CD14-positive monocyte (primary cell): ENCODE data around the gene MAGEF1. TPM values are rescaled to one million over a fixed set of nuclear protein-coding genes. Genes with fewer than 3 reads are reported as not detected.

Source experiments
- DNase-seq, 3 donors: peaks; one replicate each; pipeline ENCODE4 v3.0.0-alpha.2; 2011 to 2022
- H2AFZ ChIP-seq: 2 replicates; pipeline ENCODE4 v1.6.0; 2012; ENCODE audit warnings: mild to moderate bottlenecking, low read depth, low read length, inconsistent platforms; ENCODE audit not compliant: insufficient read depth, poor library complexity, severe bottlenecking
- H3K27ac ChIP-seq, 2 donors: 1 replicate in 1 of 2; 2 replicates in 1 of 2; pipeline ENCODE4 v1.5.1; 2012 to 2013; ENCODE audit warnings: low read length in 2 of 2, control low read depth in 1 of 2, inconsistent platforms in 1 of 2, low read depth in 1 of 2, mild to moderate bottlenecking in 1 of 2
- H3K27me3 ChIP-seq, 2 donors: one replicate each; pipeline versions ENCODE4 v1.6.0 to v1.6.1; 2011 to 2013; ENCODE audit warnings: low read length in 2 of 2; ENCODE audit not compliant: control insufficient read depth in 2 of 2, insufficient read depth in 2 of 2
- H3K36me3 ChIP-seq, 2 donors: replicated peaks in 1 of 2; 1 replicate in 1 of 2; 2 replicates in 1 of 2; pipeline versions ENCODE4 v1.5.1 to v1.6.1; 2012 to 2013; ENCODE audit warnings: low read length in 2 of 2, control low read depth in 1 of 2, inconsistent platforms in 1 of 2, mild to moderate bottlenecking in 1 of 2; ENCODE audit not compliant: insufficient read depth in 2 of 2, control insufficient read depth in 1 of 2
- H3K4me1 ChIP-seq, 2 donors: 1 replicate in 1 of 2; 2 replicates in 1 of 2; pipeline versions ENCODE4 v1.5.1 to v1.6.1; 2012 to 2013; ENCODE audit warnings: low read length in 2 of 2, control low read depth in 1 of 2, inconsistent platforms in 1 of 2, mild to moderate bottlenecking in 1 of 2, moderate library complexity in 1 of 2; ENCODE audit not compliant: insufficient read depth in 2 of 2, control insufficient read depth in 1 of 2
- H3K4me2 ChIP-seq: replicated peaks from 2 replicates; pipeline ENCODE3; 2012; ENCODE audit warnings: low read length, moderate library complexity, mild to moderate bottlenecking; ENCODE audit not compliant: poor library complexity, severe bottlenecking; ENCODE audit errors: extremely low read depth
- H3K4me3 ChIP-seq, 3 experiments: fragments of 200-600 bp in 1 of 3; sonication (generic) in 1 of 3; replicated peaks in 1 of 3; 1 replicate in 2 of 3; 2 replicates in 1 of 3; pipeline ENCODE4 v1.5.1; 2011 to 2013; ENCODE audit warnings: low read length in 3 of 3, mild to moderate bottlenecking in 3 of 3, control low read depth in 2 of 3, low read depth in 2 of 3, inconsistent platforms in 1 of 3, moderate library complexity in 1 of 3
- H3K79me2 ChIP-seq: 2 replicates; pipeline ENCODE4 v1.6.0; 2012; ENCODE audit warnings: mild to moderate bottlenecking, control low read depth, inconsistent platforms, low read length, moderate library complexity; ENCODE audit not compliant: insufficient read depth
- H3K9ac ChIP-seq: 2 replicates; pipeline ENCODE4 v1.6.0; 2017; ENCODE audit warnings: low read length, mild to moderate bottlenecking; ENCODE audit not compliant: insufficient read depth, poor library complexity, severe bottlenecking
- H3K9me3 ChIP-seq, 2 donors: replicated peaks in 1 of 2; 1 replicate in 1 of 2; 2 replicates in 1 of 2; pipeline versions ENCODE4 v1.5.1 to v1.6.1; 2012 to 2013; ENCODE audit warnings: low read length in 2 of 2, control low read depth in 1 of 2; ENCODE audit not compliant: control insufficient read depth in 1 of 2, insufficient read depth in 1 of 2
- H4K20me1 ChIP-seq: 2 replicates; pipeline ENCODE4 v1.6.0; 2012; ENCODE audit warnings: mild to moderate bottlenecking, low read length, control low read depth, moderate library complexity; ENCODE audit not compliant: insufficient read depth
- H3K27ac Mint-ChIP-seq, 7 donors: one replicate each; pipeline ENCODE4 v1.8.0; 2020; ENCODE audit warnings: mild to moderate bottlenecking in 7 of 7, mixed read lengths in 7 of 7, moderate library complexity in 6 of 7, inconsistent platforms in 2 of 7
- H3K27me3 Mint-ChIP-seq, 3 donors: one replicate each; pipeline ENCODE4 v1.8.0; 2021 to 2022; ENCODE audit warnings: low read depth in 3 of 3, mild to moderate bottlenecking in 3 of 3, mixed read lengths in 3 of 3, moderate library complexity in 3 of 3, inconsistent platforms in 1 of 3
- H3K36me3 Mint-ChIP-seq, 2 donors: one replicate each; pipeline ENCODE4 v1.8.0; 2020; ENCODE audit warnings: mixed read lengths in 2 of 2, inconsistent platforms in 1 of 2, mild to moderate bottlenecking in 1 of 2
- H3K4me1 Mint-ChIP-seq: one replicate; pipeline ENCODE4 v1.8.0; 2020; ENCODE audit warnings: mild to moderate bottlenecking, mixed read lengths
- H3K4me3 Mint-ChIP-seq, 2 donors: one replicate each; pipeline ENCODE4 v1.8.0; 2020; ENCODE audit warnings: mild to moderate bottlenecking in 2 of 2, mixed read lengths in 2 of 2, moderate library complexity in 1 of 2
- H3K9me3 Mint-ChIP-seq, 7 donors: one replicate each; pipeline ENCODE4 v1.8.0; 2020 to 2022; ENCODE audit warnings: mixed read lengths in 7 of 7, mild to moderate bottlenecking in 6 of 7, moderate library complexity in 6 of 7, inconsistent platforms in 2 of 7
- WGBS: methylation state at CpG from one replicate; pipeline ENCODE4 v1.1.5; 2013; ENCODE audit warnings: missing lambda C conversion rate; ENCODE audit not compliant: insufficient coverage; 5-methylcytosine and 5-hydroxymethylcytosine counted together
- intact Hi-C, 2 donors: fragments of 100-400 bp; cut with micrococcal nuclease; formaldehyde crosslinking; loops; one replicate each; pipeline versions ENCODE4 v1.15.0 to v1.15.1; 2023
- polyA plus RNA-seq, 3 donors: library from polyadenylated mRNA; depleted of rRNA in 1 of 3; unstranded in 2 of 3; stranded (reverse) in 1 of 3; fragments of 300-500 nt in 2 of 3; fragments of >200 nt in 1 of 3; fragmentation: Illumina TruSeq in 2 of 3; gene quantifications; 1 replicate in 2 of 3; 2 replicates in 1 of 3; pipeline ENCODE4 v1.2.3, GENCODE V29; 2012 to 2021
- TF ChIP-seq, protein P1 (sequence below): fragments of 200-600 bp; IDR thresholded peaks from one replicate; pipeline ENCODE4 v1.8.0; 2022; ENCODE audit warnings: antibody characterized with exemption, mild to moderate bottlenecking

MAGEF1 gene
- polyA plus RNA-seq, 3 donors = 1.7 to 14.8 (median 12.2) TPM

DNA sequence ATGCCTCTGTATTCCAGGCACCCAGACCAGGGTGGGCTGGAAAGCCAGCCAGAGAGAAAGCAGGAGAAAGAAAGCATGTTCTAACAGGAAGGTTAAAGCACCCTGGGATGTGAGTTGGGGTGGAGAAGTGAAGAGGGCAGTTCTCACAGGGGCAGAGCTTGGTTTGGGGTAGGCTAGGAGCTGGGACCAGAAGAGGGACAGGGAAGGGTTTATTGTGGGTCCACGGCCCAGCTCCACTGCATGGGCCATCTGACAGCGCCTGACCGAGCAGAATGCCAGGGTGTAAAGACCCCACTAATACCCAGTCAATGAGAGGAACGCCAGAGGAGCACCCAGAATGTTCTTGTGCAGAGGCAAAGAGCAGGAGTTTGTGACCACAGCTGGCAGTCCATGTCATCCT, 27.1 kb upstream of the MAGEF1 start:
- no peaks in the 10 kb centered on the region for H3K9me3 ChIP-seq
- no peak overlapping the region for H3K4me3 ChIP-seq
- H3K9ac ChIP-seq = no peak overlapping the region
- no peaks in the 10 kb centered on the region for H4K20me1 ChIP-seq
- H3K4me2 ChIP-seq = no peak overlapping the region
- no peaks in the 10 kb centered on the region for H3K36me3 ChIP-seq
- Mint-ChIP-seq H3K27ac (no peak overlapping the region), H3K27me3 (peaks cover 2 to 9% (median 6%) of the 10 kb centered on the region in 3 donors), H3K36me3 (no peaks in the 10 kb centered on the region), H3K4me1 (peaks cover 14% of the 10 kb centered on the region), H3K4me3 (no peak overlapping the region), H3K9me3 (no peaks in the 10 kb centered on the region)
- intact Hi-C loops = no loop called here
- H3K79me2 ChIP-seq = no peaks in the 10 kb centered on the region
- no peak overlapping the region for H3K27ac ChIP-seq
- peaks cover 10 to 21% of the 10 kb centered on the region in 2 donors for H3K4me1 ChIP-seq
- TF ChIP-seq, protein P1, sequence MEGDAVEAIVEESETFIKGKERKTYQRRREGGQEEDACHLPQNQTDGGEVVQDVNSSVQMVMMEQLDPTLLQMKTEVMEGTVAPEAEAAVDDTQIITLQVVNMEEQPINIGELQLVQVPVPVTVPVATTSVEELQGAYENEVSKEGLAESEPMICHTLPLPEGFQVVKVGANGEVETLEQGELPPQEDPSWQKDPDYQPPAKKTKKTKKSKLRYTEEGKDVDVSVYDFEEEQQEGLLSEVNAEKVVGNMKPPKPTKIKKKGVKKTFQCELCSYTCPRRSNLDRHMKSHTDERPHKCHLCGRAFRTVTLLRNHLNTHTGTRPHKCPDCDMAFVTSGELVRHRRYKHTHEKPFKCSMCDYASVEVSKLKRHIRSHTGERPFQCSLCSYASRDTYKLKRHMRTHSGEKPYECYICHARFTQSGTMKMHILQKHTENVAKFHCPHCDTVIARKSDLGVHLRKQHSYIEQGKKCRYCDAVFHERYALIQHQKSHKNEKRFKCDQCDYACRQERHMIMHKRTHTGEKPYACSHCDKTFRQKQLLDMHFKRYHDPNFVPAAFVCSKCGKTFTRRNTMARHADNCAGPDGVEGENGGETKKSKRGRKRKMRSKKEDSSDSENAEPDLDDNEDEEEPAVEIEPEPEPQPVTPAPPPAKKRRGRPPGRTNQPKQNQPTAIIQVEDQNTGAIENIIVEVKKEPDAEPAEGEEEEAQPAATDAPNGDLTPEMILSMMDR = no peak
- 100% methylated on average over 2 of the region's 4 CpGs for WGBS
- no peak overlapping the region for H2AFZ ChIP-seq
- no peak for DNase-seq
- no peaks in the 10 kb centered on the region for H3K27me3 ChIP-seq

DNA sequence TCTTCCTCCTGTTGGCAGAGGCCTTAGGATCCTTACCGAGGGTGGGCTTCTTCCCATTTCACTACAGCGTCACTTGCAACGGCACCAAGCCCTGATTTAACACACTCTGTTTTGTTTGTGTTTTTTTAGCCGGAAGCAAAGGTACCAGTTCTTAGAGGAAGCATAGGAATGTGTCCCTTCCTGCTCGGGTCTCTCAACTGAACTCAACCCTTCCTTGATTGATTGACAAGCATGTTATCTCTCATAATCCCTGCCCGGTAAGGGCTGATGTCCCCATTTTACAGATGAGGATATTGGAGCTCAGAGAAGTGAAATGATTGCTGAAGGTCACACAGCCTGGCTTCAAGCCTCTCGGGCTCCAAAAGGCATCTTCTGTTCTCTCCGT, 26.6 kb upstream of the MAGEF1 start:
- TF ChIP-seq, protein P1 = no peak

More for the DNA sequence above, 26.6 kb upstream of the MAGEF1 start:
- Mint-ChIP-seq H3K4me3 (peak overlapping the region in 1 of 2 donors; percentile 24), H3K9me3 (peaks cover 0 to 2% (median 0%) of the 10 kb centered on the region in 7 donors), H3K36me3 (no peaks in the 10 kb centered on the region), H3K27me3 (peaks cover 2 to 9% (median 6%) of the 10 kb centered on the region in 3 donors), H3K27ac (no peak overlapping the region), H3K4me1 (peaks cover 14% of the 10 kb centered on the region)
- intact Hi-C loops = no loop called here
- Histone ChIP-seq H3K9me3 (no peaks in the 10 kb centered on the region), H3K27me3 (no peaks in the 10 kb centered on the region), H3K79me2 (no peaks in the 10 kb centered on the region), H3K36me3 (no peaks in the 10 kb centered on the region), H3K9ac (no peak overlapping the region), H3K27ac (no peak overlapping the region), H3K4me2 (no peak overlapping the region), H4K20me1 (no peaks in the 10 kb centered on the region), H3K4me1 (peaks cover 10 to 21% of the 10 kb centered on the region in 2 donors), H2AFZ (no peak overlapping the region), H3K4me3 (no peak overlapping the region)
- no peak for DNase-seq
- 50% methylated on average over 3 of the region's 8 CpGs for WGBS
